Epithelial cell of esophagus (primary cell): Measurements from ENCODE around the gene ABCF2.

Experiments used
- DNase-seq: peaks from one replicate; pipeline ENCODE4 v3.0.0; 2010; ENCODE audit warnings: low read depth
- H3K4me3 ChIP-seq: 2 replicates; pipeline ENCODE4 v1.5.1; 2011; ENCODE audit warnings: mild to moderate bottlenecking, low read length, control low read depth
- CTCF ChIP-seq: IDR thresholded peaks from 2 replicates; pipeline ENCODE4 v1.5.1; 2011; ENCODE audit warnings: low read depth, mild to moderate bottlenecking, low read length, control low read depth, inconsistent platforms; ENCODE audit not compliant: insufficient read depth; ENCODE audit errors: missing control alignments

ABCF2 gene

DNA sequence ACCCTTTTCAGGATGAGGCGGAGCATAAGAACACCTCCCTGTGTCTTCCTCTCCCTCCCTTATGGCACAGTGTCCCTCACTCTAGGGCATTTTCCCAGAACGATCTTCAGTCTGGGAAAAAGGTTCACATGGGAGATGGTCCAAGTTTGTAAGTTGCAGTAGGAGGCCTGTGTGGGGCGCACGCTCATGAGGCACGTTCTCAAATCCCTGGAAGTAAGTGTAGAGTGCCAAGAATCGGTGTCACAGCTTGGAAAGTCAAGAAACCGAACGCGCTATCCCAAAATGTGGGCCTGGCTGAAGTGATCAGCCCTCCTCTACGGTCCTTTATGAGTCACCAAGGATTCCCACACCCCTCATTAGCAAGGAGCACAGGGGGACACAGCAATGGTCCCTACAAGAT lies 45.4 kb upstream of the ABCF2 start:
- no peak for TF ChIP-seq CTCF
- DNase-seq, result no peak
- H3K4me3 ChIP-seq, result no peak overlapping the region

DNA sequence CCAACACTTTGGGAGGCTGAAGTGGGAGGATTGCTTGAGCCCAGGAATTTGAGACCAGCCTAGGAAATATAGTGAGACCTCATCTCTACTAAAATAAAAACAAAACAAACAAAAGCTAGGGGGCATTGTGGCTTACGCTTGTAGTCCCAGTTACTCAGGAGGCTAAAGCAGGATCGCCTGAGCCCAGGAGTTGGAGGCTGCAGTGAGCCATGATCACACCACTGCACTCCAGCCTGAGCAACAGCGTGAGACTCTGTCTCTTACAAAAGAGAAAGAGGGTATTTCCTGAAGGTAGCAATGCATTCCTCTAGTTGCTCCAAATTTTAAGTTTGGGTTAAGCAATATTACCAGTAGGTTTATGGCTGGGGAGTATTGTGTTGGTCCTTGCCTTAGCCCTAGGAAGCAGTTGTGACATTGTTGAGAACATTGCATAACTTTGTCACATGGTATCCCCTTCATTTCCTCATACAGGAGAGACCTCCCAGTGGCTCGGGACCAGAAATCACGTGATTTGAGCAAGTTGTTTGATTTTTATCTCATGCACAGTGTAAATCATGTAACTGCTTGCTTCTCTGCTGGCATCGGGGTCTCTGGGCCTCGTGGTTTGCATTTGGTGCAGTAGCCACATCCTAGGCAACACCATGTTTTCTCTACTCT lies 44.8 kb upstream of the ABCF2 start:
- DNase-seq, result peak; percentile 15

GRCh38 chr7:151269511-151269910 lies 42.5 kb upstream of the ABCF2 start:
- no peak for TF ChIP-seq CTCF
- DNase-seq, result no peak
- no peak overlapping the region for H3K4me3 ChIP-seq

More for the DNA sequence above, 44.8 kb upstream of the ABCF2 start:
- H3K4me3 ChIP-seq, result no peak overlapping the region
- TF ChIP-seq CTCF, result no peak

GRCh38 chr7:151265351-151265931 lies 38.4 kb upstream of the ABCF2 start:
- DNase-seq, result no peak

GRCh38 chr7:151264615-151265014 lies 37.6 kb upstream of the ABCF2 start:
- no peak for TF ChIP-seq CTCF
- H3K4me3 ChIP-seq, result no peak overlapping the region
- no peak for DNase-seq

More at GRCh38 chr7:151265351-151265931, 38.4 kb upstream of the ABCF2 start:
- H3K4me3 ChIP-seq, result no peak overlapping the region
- no peak for TF ChIP-seq CTCF

DNA sequence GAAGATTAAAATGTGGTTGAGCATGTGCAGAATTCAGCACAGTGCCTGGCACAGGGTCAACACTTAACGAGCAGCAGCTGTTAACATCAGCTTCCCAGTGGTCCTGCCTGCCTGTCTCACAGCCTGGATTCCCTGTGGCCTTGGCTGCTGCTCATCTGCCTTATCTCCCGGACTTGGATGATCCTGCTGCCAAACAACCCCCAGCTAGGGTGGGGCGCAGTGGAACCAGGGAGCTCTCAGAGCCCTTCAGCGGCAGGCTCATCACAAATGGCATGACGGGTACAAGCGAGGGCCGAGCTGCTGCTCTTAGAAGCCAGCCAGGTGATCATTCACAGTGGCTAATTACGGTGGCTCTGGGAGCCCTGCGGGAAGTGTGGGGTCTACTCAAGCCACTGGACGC lies 34.5 kb upstream of the ABCF2 start:
- DNase-seq, result no peak
- no peak for TF ChIP-seq CTCF
- H3K4me3 ChIP-seq, result no peak overlapping the region

DNA sequence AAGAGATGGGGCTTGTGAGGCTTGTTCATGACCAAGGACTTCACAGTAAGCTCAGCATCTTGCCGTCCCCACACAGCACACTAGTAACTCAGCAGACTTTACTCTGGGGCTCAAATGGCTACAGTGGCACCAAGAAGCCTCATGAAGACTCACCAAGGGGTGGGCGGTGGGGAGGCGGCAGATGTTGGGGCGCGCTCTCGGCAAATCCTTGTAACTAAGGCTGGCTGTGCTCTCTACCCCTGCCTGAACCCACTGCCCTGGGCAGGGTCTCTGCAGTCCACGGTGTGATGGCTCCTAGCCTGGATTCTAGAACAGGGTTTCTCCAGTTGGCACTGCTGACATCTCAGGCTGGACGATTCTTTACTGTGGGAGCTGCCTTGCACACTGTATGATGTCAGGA lies 33.9 kb upstream of the ABCF2 start:
- no peak for DNase-seq
- TF ChIP-seq CTCF, result no peak
- no peak overlapping the region for H3K4me3 ChIP-seq
